ENCODE measurements around the gene KAT2A. TPM values are rescaled to one million over a fixed set of nuclear protein-coding genes. Genes with fewer than 3 reads are reported as not detected.

The KAT2A gene
- polyA plus RNA-seq, 3 donors = 1.9 to 68.7 (median 2.0) TPM

DNA sequence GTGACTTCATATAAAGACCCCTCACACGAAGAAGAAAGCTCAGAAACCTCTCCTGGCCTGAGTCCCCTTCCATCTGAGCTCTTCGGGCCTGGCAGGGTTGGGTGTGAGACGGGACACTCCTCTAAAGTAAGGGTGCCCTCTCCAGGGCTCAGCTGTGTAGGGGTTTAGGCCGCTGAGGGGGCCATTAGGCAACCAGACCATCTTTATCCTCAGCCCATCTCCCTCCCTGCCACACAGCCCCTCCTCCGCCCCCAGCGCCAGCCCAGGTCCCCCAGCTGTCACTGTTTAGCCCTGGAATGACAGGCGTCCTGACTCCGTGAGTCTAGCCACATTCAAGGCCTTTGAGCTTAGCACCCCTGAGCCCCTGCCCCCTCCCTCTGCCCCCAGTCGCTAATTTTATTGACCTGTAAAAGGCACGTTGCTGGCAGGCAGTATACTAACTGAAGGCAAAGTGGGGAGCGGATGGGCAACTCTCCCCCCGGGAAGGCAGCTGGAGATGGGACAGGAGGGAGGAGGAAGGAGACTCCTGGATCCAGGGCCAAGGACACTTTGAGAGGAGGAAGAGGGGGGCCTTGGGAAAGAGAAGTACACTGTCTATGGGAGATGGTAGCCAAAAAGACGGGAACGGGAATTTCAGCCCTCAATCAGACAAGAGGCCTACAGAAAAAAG lies 22.3 kb downstream of the KAT2A start:
- peak overlapping the region in 1 of 2 donors; percentile 21 for H3K4me3 Mint-ChIP-seq
- intact Hi-C loops (cut with micrococcal nuclease) = no loop called here
- no peaks in the 10 kb centered on the region for H3K9me3 Mint-ChIP-seq
- no peak overlapping the region for H3K4me3 ChIP-seq (replicated peaks in 1 of 3; ENCODE audit: low read depth in 2 of 3, low read length in 3 of 3)
- H3K4me2 ChIP-seq (replicated peaks; ENCODE audit: extremely low read depth, low read length, poor library complexity, severe bottlenecking) = no peak overlapping the region
- H3K9ac ChIP-seq (ENCODE audit: insufficient read depth, low read length, poor library complexity, severe bottlenecking) = no peak overlapping the region
- H3K9me3 ChIP-seq (replicated peaks in 1 of 2; ENCODE audit: control insufficient read depth in 1 of 2, insufficient read depth in 1 of 2, low read length in 2 of 2) = no peaks in the 10 kb centered on the region
- no peak overlapping the region for H3K27ac ChIP-seq (ENCODE audit: low read depth in 1 of 2, low read length in 2 of 2)
- peak overlapping the region in 2 of 7 donors; percentile 31 to 41 for H3K27ac Mint-ChIP-seq
- no peaks in the 10 kb centered on the region for H4K20me1 ChIP-seq (ENCODE audit: insufficient read depth, low read length)
- H3K4me1 ChIP-seq (ENCODE audit: control insufficient read depth in 1 of 2, insufficient read depth in 2 of 2, low read length in 2 of 2) = peaks cover 6 to 7% of the 10 kb centered on the region in 2 donors
- TF ChIP-seq, protein P1, sequence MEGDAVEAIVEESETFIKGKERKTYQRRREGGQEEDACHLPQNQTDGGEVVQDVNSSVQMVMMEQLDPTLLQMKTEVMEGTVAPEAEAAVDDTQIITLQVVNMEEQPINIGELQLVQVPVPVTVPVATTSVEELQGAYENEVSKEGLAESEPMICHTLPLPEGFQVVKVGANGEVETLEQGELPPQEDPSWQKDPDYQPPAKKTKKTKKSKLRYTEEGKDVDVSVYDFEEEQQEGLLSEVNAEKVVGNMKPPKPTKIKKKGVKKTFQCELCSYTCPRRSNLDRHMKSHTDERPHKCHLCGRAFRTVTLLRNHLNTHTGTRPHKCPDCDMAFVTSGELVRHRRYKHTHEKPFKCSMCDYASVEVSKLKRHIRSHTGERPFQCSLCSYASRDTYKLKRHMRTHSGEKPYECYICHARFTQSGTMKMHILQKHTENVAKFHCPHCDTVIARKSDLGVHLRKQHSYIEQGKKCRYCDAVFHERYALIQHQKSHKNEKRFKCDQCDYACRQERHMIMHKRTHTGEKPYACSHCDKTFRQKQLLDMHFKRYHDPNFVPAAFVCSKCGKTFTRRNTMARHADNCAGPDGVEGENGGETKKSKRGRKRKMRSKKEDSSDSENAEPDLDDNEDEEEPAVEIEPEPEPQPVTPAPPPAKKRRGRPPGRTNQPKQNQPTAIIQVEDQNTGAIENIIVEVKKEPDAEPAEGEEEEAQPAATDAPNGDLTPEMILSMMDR (IDR thresholded peaks at IDR 0.05) = no peak
- no peaks in the 10 kb centered on the region for H3K79me2 ChIP-seq (ENCODE audit: insufficient read depth, low read length)
- no peak for DNase-seq
- H3K36me3 ChIP-seq (replicated peaks in 1 of 2; ENCODE audit: control insufficient read depth in 1 of 2, insufficient read depth in 2 of 2, low read length in 2 of 2) = peaks cover 0 to 10% of the 10 kb centered on the region in 2 donors
- peaks cover 12 to 13% of the 10 kb centered on the region in 2 donors for H3K36me3 Mint-ChIP-seq
- 90% methylated on average over 6 of the region's 14 CpGs for WGBS (ENCODE audit: insufficient coverage)
- peak overlapping the region; percentile 65 for H2AFZ ChIP-seq (ENCODE audit: insufficient read depth, low read depth, low read length, poor library complexity, severe bottlenecking)
- peaks cover 24 to 29% (median 25%) of the 10 kb centered on the region in 3 donors for H3K27me3 Mint-ChIP-seq (ENCODE audit: low read depth in 3 of 3)
- peaks cover 14% of the 10 kb centered on the region for H3K4me1 Mint-ChIP-seq
- H3K27me3 ChIP-seq (ENCODE audit: control insufficient read depth in 2 of 2, insufficient read depth in 2 of 2, low read length in 2 of 2) = peaks cover 13 to 24% of the 10 kb centered on the region in 2 donors

DNA sequence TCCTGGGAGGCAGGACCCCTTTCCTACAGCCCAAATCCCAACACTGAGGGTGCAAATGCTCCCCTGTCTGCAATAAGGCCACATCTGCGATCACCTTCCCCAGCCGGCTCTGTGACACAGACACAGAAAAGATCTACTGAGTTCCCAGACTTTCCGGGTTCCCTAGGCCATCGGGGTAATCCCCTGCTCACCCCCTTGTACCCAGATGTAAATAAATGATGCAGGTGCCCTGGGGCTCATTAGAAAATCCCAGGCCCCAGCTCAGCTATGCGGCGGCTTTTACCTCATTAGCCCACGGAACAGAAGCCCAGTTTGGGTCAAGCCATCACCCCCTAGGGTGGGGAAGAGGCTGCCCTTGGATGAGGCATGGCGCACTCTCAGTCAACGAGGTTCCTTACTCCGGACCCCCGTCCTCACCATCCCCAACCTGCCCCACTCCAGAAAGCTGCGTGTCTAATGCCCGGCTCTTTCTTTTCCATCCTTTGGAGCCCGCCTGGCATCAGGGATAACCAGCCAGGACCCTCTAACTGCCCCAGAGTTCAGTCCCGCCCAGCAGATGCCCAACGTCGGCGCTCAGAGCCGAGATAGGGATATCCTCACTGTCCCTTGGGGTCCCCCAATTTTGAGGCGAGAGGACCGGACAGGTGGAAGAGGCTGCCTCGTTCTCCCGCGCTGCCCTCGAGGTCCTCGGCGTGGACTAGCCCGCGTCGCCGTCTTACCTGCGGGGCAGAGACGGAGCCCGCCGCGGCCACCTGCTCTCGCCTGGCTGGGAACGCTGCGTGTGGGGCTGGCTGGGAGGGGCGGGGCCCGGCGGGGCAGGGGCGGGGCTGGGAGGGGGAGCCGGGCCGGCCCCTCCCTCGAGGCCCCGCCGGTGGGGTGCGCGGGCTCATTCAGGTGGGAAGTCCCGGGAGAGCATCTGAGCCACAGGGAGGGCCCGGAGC lies 23.2 kb downstream of the KAT2A start, which contains the start of gene ZNF385C:
ZNF385C (minus strand) TSS at position 783 of the 941 bp plus-strand sequence. CDS start 35,417 bp downstream, outside the sequence.
- Mint-ChIP-seq H3K27me3 (ENCODE audit: low read depth in 3 of 3) (peaks cover 24 to 28% (median 25%) of the 10 kb centered on the region in 3 donors), H3K36me3 (peaks cover 5 to 6% of the 10 kb centered on the region in 2 donors), H3K4me1 (peaks cover 14% of the 10 kb centered on the region), H3K27ac (peak within 1 kb of the TSS in 2 of 7 donors; percentile 31 to 41), H3K9me3 (no peaks in the 10 kb centered on the region), H3K4me3 (peak within 1 kb of the TSS; percentile 12 to 78)
- Histone ChIP-seq H3K36me3 (replicated peaks in 1 of 2; ENCODE audit: control insufficient read depth in 1 of 2, insufficient read depth in 2 of 2, low read length in 2 of 2) (peaks cover 0 to under 1% of the 10 kb centered on the region in 2 donors), H3K9me3 (replicated peaks in 1 of 2; ENCODE audit: control insufficient read depth in 1 of 2, insufficient read depth in 1 of 2, low read length in 2 of 2) (no peaks in the 10 kb centered on the region), H3K79me2 (ENCODE audit: insufficient read depth, low read length) (no peaks in the 10 kb centered on the region), H3K4me3 (replicated peaks in 1 of 3; ENCODE audit: low read depth in 2 of 3, low read length in 3 of 3) (peak within 1 kb of the TSS in 1 of 3 experiments; percentile 43), H2AFZ (ENCODE audit: insufficient read depth, low read depth, low read length, poor library complexity, severe bottlenecking) (peak within 1 kb of the TSS; percentile 65), H3K27ac (ENCODE audit: low read depth in 1 of 2, low read length in 2 of 2) (no peak within 1 kb of the TSS), H3K4me2 (replicated peaks; ENCODE audit: extremely low read depth, low read length, poor library complexity, severe bottlenecking) (peak within 1 kb of the TSS; percentile 60), H3K27me3 (ENCODE audit: control insufficient read depth in 2 of 2, insufficient read depth in 2 of 2, low read length in 2 of 2) (peaks cover 13 to 24% of the 10 kb centered on the region in 2 donors), H3K9ac (ENCODE audit: insufficient read depth, low read length, poor library complexity, severe bottlenecking) (peak within 1 kb of the TSS; percentile 8), H3K4me1 (ENCODE audit: control insufficient read depth in 1 of 2, insufficient read depth in 2 of 2, low read length in 2 of 2) (peaks cover 6 to 7% of the 10 kb centered on the region in 2 donors), H4K20me1 (ENCODE audit: insufficient read depth, low read length) (no peaks in the 10 kb centered on the region)
- TF ChIP-seq, protein P1 (IDR thresholded peaks at IDR 0.05) = no peak
- WGBS (ENCODE audit: insufficient coverage) = 15% methylated on average over 31 of the region's 52 CpGs
- no peak for DNase-seq
- intact Hi-C loops (cut with micrococcal nuclease) = no loop called here

Data from CD14-positive monocyte (primary cell).